H1 (cell line): ENCODE measurements around the gene MYO5B. TPM values are rescaled to one million over a fixed set of nuclear protein-coding genes. Genes with fewer than 3 reads are reported as not detected.

ENCODE experiments used
- CTCF ChIA-PET: fragments of 300-600 bp; sonication (Branson Sonifier 250); formaldehyde crosslinking; loops from one replicate; lab custom pipeline; 2021; ENCODE audit not compliant: partially characterized antibody; lab: Charles Lee
- POLR2A ChIA-PET: fragments of 300-600 bp; sonication (Branson Sonifier 250); formaldehyde crosslinking; loops from one replicate; lab custom pipeline; 2021; ENCODE audit warnings: inconsistent platforms; ENCODE audit not compliant: partially characterized antibody; lab: Charles Lee
- DNase-seq, 2 experiments: peaks; one replicate each; pipeline versions ENCODE4 v3.0.0 to v3.0.0-alpha.2; 2010 to 2022; ENCODE audit warnings: low spot score in 2 of 2, low read depth in 1 of 2, mixed read lengths in 1 of 2
- FAIRE-seq: peaks from 2 replicates; lab custom pipeline; 2011; peaks lifted over from hg19 to GRCh38; lab: Jason Lieb, UNC
- H2AFZ ChIP-seq: 2 replicates; pipeline ENCODE4 v1.8.1; 2012; ENCODE audit warnings: low read length, inconsistent platforms
- H2AK5ac ChIP-seq: 2 replicates; pipeline ENCODE4 v1.6.1; 2013; ENCODE audit warnings: low read depth, low read length
- H2BK120ac ChIP-seq: replicated peaks from 2 replicates; pipeline ENCODE3; 2013; ENCODE audit warnings: low read depth, low read length, inconsistent platforms
- H2BK12ac ChIP-seq: 2 replicates; pipeline ENCODE4 v1.6.1; 2013; ENCODE audit warnings: low read depth, low read length
- H2BK15ac ChIP-seq: 2 replicates; pipeline ENCODE4 v1.6.1; 2013; ENCODE audit warnings: low read length
- H2BK20ac ChIP-seq: 2 replicates; pipeline ENCODE4 v1.6.1; 2013; ENCODE audit warnings: low read length
- H2BK5ac ChIP-seq: 2 replicates; pipeline ENCODE4 v1.6.1; 2013; ENCODE audit warnings: low read depth, low read length
- H3K14ac ChIP-seq: 2 replicates; pipeline ENCODE4 v1.6.1; 2013; ENCODE audit warnings: inconsistent platforms; ENCODE audit not compliant: insufficient read length
- H3K18ac ChIP-seq: 2 replicates; pipeline ENCODE4 v1.6.1; 2013; ENCODE audit warnings: low read length; ENCODE audit errors: extremely low read depth
- H3K23ac ChIP-seq: 2 replicates; pipeline ENCODE4 v1.6.1; 2013; ENCODE audit warnings: inconsistent platforms; ENCODE audit not compliant: insufficient read length
- H3K23me2 ChIP-seq: 2 replicates; pipeline ENCODE4 v1.6.1; 2013; ENCODE audit warnings: low read depth, low read length
- H3K27ac ChIP-seq: 2 replicates; pipeline ENCODE4 v1.6.1; 2011; ENCODE audit warnings: low read depth, low read length, inconsistent platforms
- H3K27me3 ChIP-seq, 4 experiments: replicated peaks in 1 of 4; 1 replicate in 1 of 4; 2 replicates in 3 of 4; pipeline versions ENCODE4 v1.6.1 to v1.8.1; 2011 to 2013; ENCODE audit warnings: low read length in 3 of 4, mild to moderate bottlenecking in 3 of 4, inconsistent platforms in 2 of 4, mixed read lengths in 2 of 4, moderate library complexity in 1 of 4; ENCODE audit not compliant: control insufficient read depth in 3 of 4, insufficient read depth in 3 of 4; ENCODE audit errors: extremely low read depth in 1 of 4
- H3K36me3 ChIP-seq, 4 experiments: 2 replicates each; pipeline versions ENCODE4 v1.6.1 to v1.8.1; 2011 to 2013; ENCODE audit warnings: mild to moderate bottlenecking in 4 of 4, low read length in 3 of 4, moderate library complexity in 2 of 4, control low read depth in 1 of 4, inconsistent platforms in 1 of 4; ENCODE audit not compliant: insufficient read depth in 4 of 4, control insufficient read depth in 2 of 4
- H3K4ac ChIP-seq: replicated peaks from 2 replicates; pipeline ENCODE3; 2013; ENCODE audit warnings: low read length, low read depth, mixed read lengths, inconsistent platforms; ENCODE audit not compliant: insufficient read length
- H3K4me1 ChIP-seq, 4 experiments: replicated peaks in 1 of 4; 1 replicate in 1 of 4; 2 replicates in 3 of 4; pipeline versions ENCODE4 v1.6.1 to v1.8.1; 2011 to 2013; ENCODE audit warnings: low read length in 3 of 4, inconsistent platforms in 2 of 4, mixed read lengths in 1 of 4; ENCODE audit not compliant: insufficient read depth in 4 of 4, control insufficient read depth in 3 of 4
- H3K4me2 ChIP-seq, 2 experiments: 2 replicates each; pipeline versions ENCODE4 v1.6.1 to v1.8.1; 2011 to 2013; ENCODE audit warnings: low read depth in 2 of 2, low read length in 2 of 2, control low read depth in 1 of 2, inconsistent platforms in 1 of 2, mild to moderate bottlenecking in 1 of 2; ENCODE audit not compliant: insufficient read depth in 1 of 2
- H3K4me3 ChIP-seq, 4 experiments: fragments of 200-600, 300-600 bp in 1 of 4; sonication (generic), shearing (Covaris generic), sonication (Bioruptor Twin) in 1 of 4; 2 replicates each; pipeline versions ENCODE4 v1.5.1 to v1.8.1; 2011 to 2016; ENCODE audit warnings: low read length in 4 of 4, low read depth in 3 of 4, control low read depth in 2 of 4, inconsistent platforms in 2 of 4, mild to moderate bottlenecking in 2 of 4, mixed read lengths in 1 of 4, moderate library complexity in 1 of 4; ENCODE audit not compliant: insufficient read depth in 2 of 4; ENCODE audit errors: extremely low read depth in 1 of 4
- H3K56ac ChIP-seq: replicated peaks from 2 replicates; pipeline ENCODE3; 2013; ENCODE audit warnings: low read depth, mild to moderate bottlenecking, mixed read lengths, low read length, inconsistent platforms; ENCODE audit not compliant: insufficient read length
- H3K79me1 ChIP-seq: 2 replicates; pipeline ENCODE4 v1.6.1; 2013; ENCODE audit warnings: low read depth, low read length, control low read depth
- H3K79me2 ChIP-seq, 2 experiments: 2 replicates each; pipeline versions ENCODE4 v1.6.1 to v1.8.1; 2012 to 2013; ENCODE audit warnings: low read length in 2 of 2, mild to moderate bottlenecking in 2 of 2, inconsistent platforms in 1 of 2; ENCODE audit not compliant: insufficient read depth in 2 of 2, control insufficient read depth in 1 of 2
- H3K9ac ChIP-seq, 4 experiments: replicated peaks in 1 of 4; 1 replicate in 1 of 4; 2 replicates in 3 of 4; pipeline versions ENCODE4 v1.6.1 to v1.8.1; 2011 to 2013; ENCODE audit warnings: low read depth in 3 of 4, low read length in 3 of 4, control low read depth in 2 of 4, mild to moderate bottlenecking in 2 of 4, moderate library complexity in 2 of 4, inconsistent platforms in 1 of 4; ENCODE audit errors: extremely low read depth in 1 of 4
- H3K9me3 ChIP-seq, 2 experiments: 2 replicates each; pipeline versions ENCODE4 v1.6.1 to v1.8.1; 2012 to 2013; ENCODE audit warnings: mild to moderate bottlenecking in 2 of 2, moderate library complexity in 2 of 2, control low read depth in 1 of 2, inconsistent platforms in 1 of 2, low read depth in 1 of 2, low read length in 1 of 2, mixed read lengths in 1 of 2; ENCODE audit not compliant: insufficient read depth in 2 of 2
- H4K20me1 ChIP-seq, 2 experiments: replicated peaks in 1 of 2; 2 replicates each; pipeline versions ENCODE3 to v1.8.1; 2011 to 2013; ENCODE audit warnings: inconsistent platforms in 2 of 2, low read length in 2 of 2, mild to moderate bottlenecking in 1 of 2; ENCODE audit not compliant: insufficient read depth in 2 of 2, control insufficient read depth in 1 of 2
- H4K5ac ChIP-seq: 2 replicates; pipeline ENCODE4 v1.6.1; 2013; ENCODE audit warnings: low read length, low read depth, mixed read lengths, inconsistent platforms; ENCODE audit not compliant: insufficient read length
- H4K8ac ChIP-seq: 2 replicates; pipeline ENCODE4 v1.8.0; 2013; ENCODE audit warnings: mild to moderate bottlenecking, moderate library complexity, low read length, inconsistent platforms; ENCODE audit not compliant: insufficient read depth; ENCODE audit errors: extremely low read depth
- H4K91ac ChIP-seq: replicated peaks from 2 replicates; pipeline ENCODE3; 2013; ENCODE audit warnings: low read length, mixed read lengths, inconsistent platforms; ENCODE audit not compliant: insufficient read length
- CEBPB ChIP-seq: IDR thresholded peaks from 2 replicates; pipeline ENCODE4 v1.6.1; 2012; ENCODE audit warnings: low read depth, low read length
- CHD1 ChIP-seq: IDR thresholded peaks from 2 replicates; pipeline ENCODE4 v1.6.1; 2012; ENCODE audit warnings: low read depth, low read length, improper control_type of control experiment
- EZH2 ChIP-seq: fragments of 200-600 bp; sonication (generic); IDR thresholded peaks from 2 replicates; pipeline ENCODE4 v1.7.1; 2012; ENCODE audit warnings: low read depth, mild to moderate bottlenecking, moderate library complexity, low read length, inconsistent platforms; ENCODE audit not compliant: severe bottlenecking
- JUN ChIP-seq: IDR thresholded peaks from 2 replicates; pipeline ENCODE4 v1.6.1; 2011; ENCODE audit warnings: low read depth, mild to moderate bottlenecking, improper control_type of control experiment, low read length
- KDM4A ChIP-seq: IDR thresholded peaks from one replicate; pipeline ENCODE4 v1.7.1; 2012; ENCODE audit warnings: low read depth, mild to moderate bottlenecking, moderate library complexity, low read length, inconsistent platforms; ENCODE audit not compliant: severe bottlenecking
- PHF8 ChIP-seq: fragments of 200-600 bp; sonication (generic); conservative IDR thresholded peaks from 2 replicates; pipeline ENCODE4 v1.7.1; 2012; ENCODE audit warnings: low read depth, mild to moderate bottlenecking, inconsistent platforms, low read length, moderate library complexity
- POLR2A ChIP-seq, 2 experiments: IDR thresholded peaks; 1 replicate in 1 of 2; 2 replicates in 1 of 2; pipeline ENCODE4 v1.6.1; 2011; ENCODE audit warnings: low read depth in 2 of 2, low read length in 2 of 2, mild to moderate bottlenecking in 2 of 2; ENCODE audit errors: control extremely low read depth in 1 of 2
- RBBP5 ChIP-seq: IDR thresholded peaks from 2 replicates; pipeline ENCODE4 v1.7.1; 2012; ENCODE audit warnings: low read depth, mild to moderate bottlenecking, inconsistent platforms, low read length, moderate library complexity, borderline replicate concordance
- RNF2 ChIP-seq: fragments of 200-900, 300-1000 bp; sonication (generic); IDR thresholded peaks from 2 replicates; pipeline ENCODE4 v1.7.1; 2016; ENCODE audit warnings: borderline replicate concordance, low read depth, mild to moderate bottlenecking, antibody characterized with exemption, low read length; ENCODE audit not compliant: poor library complexity, severe bottlenecking; ENCODE audit errors: missing control alignments
- SIN3A ChIP-seq, 2 experiments: IDR thresholded peaks in 1 of 2; conservative IDR thresholded peaks in 1 of 2; 2 replicates each; pipeline ENCODE4 v1.6.1; 2011 to 2012; ENCODE audit warnings: low read length in 2 of 2, improper control_type of control experiment in 1 of 2, low read depth in 1 of 2, mild to moderate bottlenecking in 1 of 2
- SIX5 ChIP-seq: IDR thresholded peaks from 2 replicates; pipeline ENCODE4 v1.6.1; 2011; ENCODE audit warnings: mild to moderate bottlenecking, low read depth, low read length
- TAF7 ChIP-seq: optimal IDR thresholded peaks from 2 replicates; pipeline ENCODE3; 2011; ENCODE audit warnings: low read depth, mild to moderate bottlenecking, inconsistent platforms, low read length, moderate library complexity, borderline replicate concordance
- TEAD4 ChIP-seq: IDR thresholded peaks from 2 replicates; pipeline ENCODE4 v1.6.1; 2012; ENCODE audit warnings: low read depth, low read length, inconsistent platforms, mixed read lengths
- YY1 ChIP-seq: IDR thresholded peaks from 2 replicates; pipeline ENCODE4 v1.6.1; 2011; ENCODE audit warnings: low read depth, mild to moderate bottlenecking, low read length
- WGBS, 2 experiments: shearing (Covaris generic) in 1 of 2; methylation state at CpG; one replicate each; pipeline versions ENCODE4 v1.1.6 to v1.1.7; 2013 to 2015; ENCODE audit warnings: low lambda C conversion rate in 2 of 2, mixed read lengths in 2 of 2, inconsistent platforms in 1 of 2, low coverage in 1 of 2, missing lambda C conversion rate in 1 of 2; ENCODE audit not compliant: insufficient replicate concordance in 2 of 2, insufficient coverage in 1 of 2, insufficient read length in 1 of 2; ENCODE audit errors: extremely low coverage in 1 of 2, missing lambda C conversion rate in 1 of 2; 5-methylcytosine and 5-hydroxymethylcytosine counted together
- polyA plus RNA-seq, 7 experiments: library from polyadenylated mRNA; depleted of rRNA in 3 of 7; stranded (reverse) in 5 of 7; unstranded in 2 of 7; fragments of >200 nt in 5 of 7; fragments of 200-250 nt in 2 of 7; gene quantifications; 1 replicate in 5 of 7; 2 replicates in 1 of 7; 4 replicates in 1 of 7; pipeline versions ENCODE4 v1.2.1 to v1.2.3, GENCODE V29; 2011 to 2013; ENCODE audit warnings: missing spikeins in 2 of 7, mixed read lengths in 2 of 7
- total RNA-seq: library from RNA; stranded (reverse); fragmentation: NEBNext Ultra II Directional; extraction: Animal tissue kit (Norgen Biotek cat#: 25700); gene quantifications from 2 replicates; pipeline ENCODE4 v1.2.1, GENCODE V29; 2021

MYO5B gene
- total and polyA plus RNA-seq, 2 of the 8 experiments (the other 6 are each of a cell fraction or from before 2014, with no cell fraction given), result 6.4 to 7.7 TPM

DNA sequence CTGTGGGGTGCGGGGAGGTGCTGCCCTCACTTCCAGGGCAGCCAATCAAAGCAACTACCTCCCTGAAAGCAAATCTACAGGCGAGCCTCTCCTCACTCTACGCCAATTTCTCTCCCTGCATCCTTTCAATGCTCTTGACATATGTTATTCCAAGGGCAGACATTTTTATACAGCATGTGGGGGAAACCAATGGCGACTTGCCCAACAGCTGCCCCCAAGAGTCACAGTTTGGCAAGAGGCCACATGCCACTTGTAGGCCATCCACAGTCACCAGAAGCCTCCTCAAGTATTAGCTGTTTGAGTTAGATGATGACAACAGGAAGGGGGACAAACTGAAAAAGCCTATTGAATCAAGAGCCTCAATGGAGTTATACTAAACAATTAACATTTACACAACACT, 114.6 kb downstream of the MYO5B start:
- H4K5ac ChIP-seq, result no peak overlapping the region
- H2BK20ac ChIP-seq, result no peak overlapping the region
- no peaks in the 10 kb centered on the region for H4K20me1 ChIP-seq
- H3K9me3 ChIP-seq, result no peaks in the 10 kb centered on the region
- no peak overlapping the region for H2AFZ ChIP-seq
- H2BK5ac ChIP-seq, result no peak overlapping the region
- 0 out of 7 replicates have a peak, but pooled peaks cover 0 to 4% (median 0%) of the 10 kb centered on the region in 4 experiments for H3K4me1 ChIP-seq
- CTCF ChIA-PET, result interaction anchor here (2.1 kb wide), 1 partner anchor 123 kb away, joined by 5 read pairs; no protein-coding TSS in a partner anchor
- 87% methylated on average over 4 of the region's 4 CpGs; no CpG with 5 or more reads in 1 of the 2 experiments for WGBS, 2 experiments
- no peak overlapping the region for H3K18ac ChIP-seq
- no peak overlapping the region for H3K27ac ChIP-seq
- no peaks in the 10 kb centered on the region; the same call in 1 of the 2 replicates for H3K23me2 ChIP-seq
- H3K27me3 ChIP-seq, result no peaks in the 10 kb centered on the region; a peak in 1 of 7 replicates
- H3K36me3 ChIP-seq, result no peaks in the 10 kb centered on the region; a peak in 1 of 8 replicates
- no peak overlapping the region for H2BK120ac ChIP-seq
- H3K56ac ChIP-seq, result no peak overlapping the region
- H3K79me1 ChIP-seq, result no peaks in the 10 kb centered on the region
- no peaks in the 10 kb centered on the region for H3K79me2 ChIP-seq
- H3K9ac ChIP-seq, result no peak overlapping the region
- H4K91ac ChIP-seq, result no peak overlapping the region
- H3K23ac ChIP-seq, result no peak overlapping the region
- FAIRE-seq, result no peak
- H3K14ac ChIP-seq, result no peak overlapping the region
- H3K4me2 ChIP-seq, result no peak overlapping the region
- H2BK15ac ChIP-seq, result no peak overlapping the region
- H3K4me3 ChIP-seq, result no peak overlapping the region
- H3K4ac ChIP-seq, result no peak overlapping the region
- H4K8ac ChIP-seq, result no peak overlapping the region
- H2AK5ac ChIP-seq, result no peak overlapping the region; the same call in 1 of the 2 replicates
- no peak for DNase-seq
- POLR2A ChIA-PET, result interaction anchor here (0.6 kb wide), 1 partner anchor 36 kb away, joined by 3 read pairs; no protein-coding TSS in a partner anchor
- H2BK12ac ChIP-seq, result no peak overlapping the region
- TF ChIP-seq CHD1 (no peak), CEBPB (no peak), EZH2 (no peak), TAF7 (no peak), PHF8 (no peak), KDM4A (no peak), SIX5 (no peak), SIN3A (conservative IDR thresholded peaks at IDR 0.05 in 1 of 2, IDR thresholded peaks at IDR 0.05 in 1 of 2; ENCODE audit: low read depth in 1 of 2, low read length in 2 of 2) (no peak), YY1 (no peak), TEAD4 (no peak), JUN (no peak), RNF2 (no peak), RBBP5 (no peak), POLR2A (IDR thresholded peaks at IDR 0.05; ENCODE audit: control extremely low read depth in 1 of 2, low read depth in 2 of 2, low read length in 2 of 2) (no peak)
